ENCODE results near the gene TPBGL. TPM values are rescaled to one million over a fixed set of nuclear protein-coding genes. Genes with fewer than 3 reads are reported as not detected.

TPBGL gene
- total RNA-seq, 1 donor from 2014 or later: 0.20 TPM

DNA sequence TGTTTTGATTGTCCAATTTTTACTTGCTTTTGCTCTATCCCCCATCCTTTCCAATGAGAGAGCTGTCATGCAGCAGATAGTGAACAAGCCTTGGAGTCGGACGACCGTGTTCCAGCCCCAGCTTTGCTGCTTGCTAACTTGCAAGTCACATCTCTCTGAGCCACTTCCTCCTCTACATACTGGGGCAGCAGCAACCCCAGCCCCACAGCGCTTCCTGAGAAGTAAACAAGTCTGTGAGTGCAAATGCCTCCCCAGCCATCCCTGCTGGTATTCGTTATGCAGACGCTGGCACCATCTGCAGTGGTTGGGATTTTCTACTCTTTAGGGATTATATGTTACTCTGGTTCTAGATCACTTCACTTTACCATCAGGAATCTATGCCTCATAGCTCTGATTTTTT is 35.0 kb downstream of the TPBGL start:
- Histone ChIP-seq H3K36me3 (ENCODE audit: insufficient read depth, low read length) (no peaks in the 10 kb centered on the region), H3K79me2 (ENCODE audit: insufficient read depth, low read length) (no peaks in the 10 kb centered on the region), H3K4me2 (ENCODE audit: low read length) (no peak overlapping the region), H3K27me3 (ENCODE audit: insufficient read depth, low read length) (no peaks in the 10 kb centered on the region), H2AFZ (ENCODE audit: low read depth, low read length) (no peak overlapping the region), H4K20me1 (ENCODE audit: insufficient read depth, low read length) (no peaks in the 10 kb centered on the region), H3K27ac (ENCODE audit: low read depth, low read length) (no peak overlapping the region), H3K4me1 (ENCODE audit: insufficient read depth, low read length) (no peaks in the 10 kb centered on the region), H3K9me3 (ENCODE audit: insufficient read depth, low read depth, low read length) (no peaks in the 10 kb centered on the region), H3K4me3 (ENCODE audit: insufficient read depth, low read depth, low read length) (no peak overlapping the region), H3K9ac (ENCODE audit: low read length) (no peak overlapping the region)
- no peak overlapping the region for H3K4me3 Mint-ChIP-seq (ENCODE audit: unreplicated experiment)
- no peak for DNase-seq (ENCODE audit: low read depth)
- TF ChIP-seq, protein P1, sequence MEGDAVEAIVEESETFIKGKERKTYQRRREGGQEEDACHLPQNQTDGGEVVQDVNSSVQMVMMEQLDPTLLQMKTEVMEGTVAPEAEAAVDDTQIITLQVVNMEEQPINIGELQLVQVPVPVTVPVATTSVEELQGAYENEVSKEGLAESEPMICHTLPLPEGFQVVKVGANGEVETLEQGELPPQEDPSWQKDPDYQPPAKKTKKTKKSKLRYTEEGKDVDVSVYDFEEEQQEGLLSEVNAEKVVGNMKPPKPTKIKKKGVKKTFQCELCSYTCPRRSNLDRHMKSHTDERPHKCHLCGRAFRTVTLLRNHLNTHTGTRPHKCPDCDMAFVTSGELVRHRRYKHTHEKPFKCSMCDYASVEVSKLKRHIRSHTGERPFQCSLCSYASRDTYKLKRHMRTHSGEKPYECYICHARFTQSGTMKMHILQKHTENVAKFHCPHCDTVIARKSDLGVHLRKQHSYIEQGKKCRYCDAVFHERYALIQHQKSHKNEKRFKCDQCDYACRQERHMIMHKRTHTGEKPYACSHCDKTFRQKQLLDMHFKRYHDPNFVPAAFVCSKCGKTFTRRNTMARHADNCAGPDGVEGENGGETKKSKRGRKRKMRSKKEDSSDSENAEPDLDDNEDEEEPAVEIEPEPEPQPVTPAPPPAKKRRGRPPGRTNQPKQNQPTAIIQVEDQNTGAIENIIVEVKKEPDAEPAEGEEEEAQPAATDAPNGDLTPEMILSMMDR (IDR thresholded peaks at IDR 0.05; ENCODE audit: insufficient read depth, low read depth, low read length): no peak
- no peak for TF ChIP-seq EZH2 (IDR thresholded peaks at IDR 0.05; ENCODE audit: insufficient read depth, low read length)
- no peak overlapping the region for H3K27ac Mint-ChIP-seq (ENCODE audit: unreplicated experiment)
- H3K36me3 Mint-ChIP-seq (ENCODE audit: low read depth, unreplicated experiment): peaks cover 23% of the 10 kb centered on the region
- H3K4me1 Mint-ChIP-seq (ENCODE audit: low read depth, unreplicated experiment): peaks cover 7% of the 10 kb centered on the region
- peaks cover 1% of the 10 kb centered on the region for H3K27me3 Mint-ChIP-seq (ENCODE audit: low read depth, unreplicated experiment)
- no peak for FAIRE-seq
- no peaks in the 10 kb centered on the region for H3K9me3 Mint-ChIP-seq (ENCODE audit: unreplicated experiment)

DNA sequence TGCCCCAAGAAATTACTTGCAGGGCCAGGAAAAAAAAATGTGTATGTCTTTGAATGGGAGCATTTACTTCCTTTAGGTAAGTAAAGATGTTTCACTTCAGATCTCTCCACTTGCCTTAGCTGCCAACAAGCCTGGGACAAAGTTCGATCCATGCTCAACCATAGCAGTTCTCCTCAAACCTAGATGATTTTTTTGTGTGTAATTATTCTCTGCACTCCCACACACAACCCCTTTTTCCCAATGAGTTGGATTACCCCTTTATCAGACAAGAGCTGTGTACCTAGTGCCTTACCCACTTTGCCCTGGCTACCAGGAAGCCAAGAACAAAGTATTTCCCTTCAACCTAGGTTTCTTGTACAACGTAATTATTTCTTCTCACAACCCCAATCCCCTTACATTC is 35.6 kb downstream of the TPBGL start:
- DNase-seq (ENCODE audit: low read depth) (no peak), FAIRE-seq (no peak)
- Mint-ChIP-seq H3K4me1 (ENCODE audit: low read depth, unreplicated experiment) (peaks cover 7% of the 10 kb centered on the region), H3K4me3 (ENCODE audit: unreplicated experiment) (no peak overlapping the region), H3K9me3 (ENCODE audit: unreplicated experiment) (no peaks in the 10 kb centered on the region), H3K27ac (ENCODE audit: unreplicated experiment) (no peak overlapping the region), H3K36me3 (ENCODE audit: low read depth, unreplicated experiment) (peaks cover 27% of the 10 kb centered on the region), H3K27me3 (ENCODE audit: low read depth, unreplicated experiment) (peaks cover 1% of the 10 kb centered on the region)
- Histone ChIP-seq H3K4me1 (ENCODE audit: insufficient read depth, low read length) (no peaks in the 10 kb centered on the region), H3K4me3 (ENCODE audit: insufficient read depth, low read depth, low read length) (no peak overlapping the region), H3K27ac (ENCODE audit: low read depth, low read length) (no peak overlapping the region), H4K20me1 (ENCODE audit: insufficient read depth, low read length) (no peaks in the 10 kb centered on the region), H3K4me2 (ENCODE audit: low read length) (no peak overlapping the region), H3K79me2 (ENCODE audit: insufficient read depth, low read length) (no peaks in the 10 kb centered on the region), H3K27me3 (ENCODE audit: insufficient read depth, low read length) (no peaks in the 10 kb centered on the region), H3K36me3 (ENCODE audit: insufficient read depth, low read length) (no peaks in the 10 kb centered on the region), H2AFZ (ENCODE audit: low read depth, low read length) (no peak overlapping the region), H3K9me3 (ENCODE audit: insufficient read depth, low read depth, low read length) (no peaks in the 10 kb centered on the region), H3K9ac (ENCODE audit: low read length) (no peak overlapping the region)
- TF ChIP-seq, protein P1 (IDR thresholded peaks at IDR 0.05; ENCODE audit: insufficient read depth, low read depth, low read length): no peak
- no peak for TF ChIP-seq EZH2 (IDR thresholded peaks at IDR 0.05; ENCODE audit: insufficient read depth, low read length)

DNA sequence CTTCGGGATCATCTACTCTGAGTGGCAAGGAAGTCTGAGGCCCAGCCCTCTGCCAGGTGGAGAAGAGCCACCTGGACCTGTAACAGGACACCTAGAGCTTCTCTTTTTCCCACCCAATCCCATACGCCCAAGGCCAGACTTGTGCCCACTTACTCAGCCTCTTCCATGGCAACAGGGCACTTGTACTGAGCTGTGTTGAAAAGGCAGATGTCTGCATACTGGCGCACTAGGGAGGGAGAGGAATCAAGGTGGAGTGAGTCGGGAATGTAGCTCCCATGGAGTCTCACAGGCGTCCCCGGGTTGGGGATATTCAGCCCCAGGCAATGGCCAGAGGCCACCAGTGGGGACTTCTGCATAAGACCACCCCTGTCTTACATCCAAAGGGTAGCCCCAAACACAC is 36.1 kb downstream of the TPBGL start:
- no peak for FAIRE-seq

More for the DNA sequence above, 36.1 kb downstream of the TPBGL start:
- no peak overlapping the region for H3K27ac ChIP-seq (ENCODE audit: low read depth, low read length)
- Mint-ChIP-seq H3K4me3 (ENCODE audit: unreplicated experiment) (no peak overlapping the region), H3K36me3 (ENCODE audit: low read depth, unreplicated experiment) (peaks cover 25% of the 10 kb centered on the region), H3K4me1 (ENCODE audit: low read depth, unreplicated experiment) (peaks cover 7% of the 10 kb centered on the region), H3K9me3 (ENCODE audit: unreplicated experiment) (no peaks in the 10 kb centered on the region), H3K27ac (ENCODE audit: unreplicated experiment) (no peak overlapping the region), H3K27me3 (ENCODE audit: low read depth, unreplicated experiment) (no peaks in the 10 kb centered on the region)
- H3K9ac ChIP-seq (ENCODE audit: low read length): no peak overlapping the region
- no peaks in the 10 kb centered on the region for H3K79me2 ChIP-seq (ENCODE audit: insufficient read depth, low read length)
- H3K36me3 ChIP-seq (ENCODE audit: insufficient read depth, low read length): no peaks in the 10 kb centered on the region
- no peaks in the 10 kb centered on the region for H3K4me1 ChIP-seq (ENCODE audit: insufficient read depth, low read length)
- H4K20me1 ChIP-seq (ENCODE audit: insufficient read depth, low read length): no peaks in the 10 kb centered on the region
- no peaks in the 10 kb centered on the region for H3K27me3 ChIP-seq (ENCODE audit: insufficient read depth, low read length)
- no peak overlapping the region for H3K4me3 ChIP-seq (ENCODE audit: insufficient read depth, low read depth, low read length)
- H3K9me3 ChIP-seq (ENCODE audit: insufficient read depth, low read depth, low read length): no peaks in the 10 kb centered on the region
- no peak overlapping the region for H3K4me2 ChIP-seq (ENCODE audit: low read length)
- H2AFZ ChIP-seq (ENCODE audit: low read depth, low read length): no peak overlapping the region
- TF ChIP-seq EZH2 (IDR thresholded peaks at IDR 0.05; ENCODE audit: insufficient read depth, low read length): no peak
- DNase-seq (ENCODE audit: low read depth): no peak

Measured in astrocyte (in vitro differentiated cells and primary cell).